Lower lobe of right lung (tissue), 1 donor: ENCODE measurements around the gene APCDD1L. TPM values are rescaled to one million over a fixed set of nuclear protein-coding genes. Genes with fewer than 3 reads are reported as not detected.

ENCODE experiments used
- total RNA-seq: library from RNA; stranded (reverse); fragmentation: NEBNext Ultra II Directional; extraction: Animal tissue kit (Norgen Biotek cat#: 25700); gene quantifications from one replicate; pipeline ENCODE4 v1.2.1, GENCODE V29; 2021
- donor health status: DM: no; HTN: yes; CAD: no; lungs with severe emphysema.

Gene APCDD1L
- total RNA-seq, 1 donor from 2014 or later: not detected

Other genes with a start within 250 kb of the APCDD1L start
- gene RAB22A, start 205.7 kb downstream of the APCDD1L start, total RNA-seq: 22.6 TPM
- gene VAPB, start 126.2 kb downstream of the APCDD1L start, total RNA-seq: 44.5 TPM
- gene STX16, start 135.9 kb upstream of the APCDD1L start, total RNA-seq: 67.8 TPM
- 40.6 TPM for gene NPEPL1, start 177.4 kb upstream of the APCDD1L start, total RNA-seq